ENCODE data around the gene KIAA2012.

DNA sequence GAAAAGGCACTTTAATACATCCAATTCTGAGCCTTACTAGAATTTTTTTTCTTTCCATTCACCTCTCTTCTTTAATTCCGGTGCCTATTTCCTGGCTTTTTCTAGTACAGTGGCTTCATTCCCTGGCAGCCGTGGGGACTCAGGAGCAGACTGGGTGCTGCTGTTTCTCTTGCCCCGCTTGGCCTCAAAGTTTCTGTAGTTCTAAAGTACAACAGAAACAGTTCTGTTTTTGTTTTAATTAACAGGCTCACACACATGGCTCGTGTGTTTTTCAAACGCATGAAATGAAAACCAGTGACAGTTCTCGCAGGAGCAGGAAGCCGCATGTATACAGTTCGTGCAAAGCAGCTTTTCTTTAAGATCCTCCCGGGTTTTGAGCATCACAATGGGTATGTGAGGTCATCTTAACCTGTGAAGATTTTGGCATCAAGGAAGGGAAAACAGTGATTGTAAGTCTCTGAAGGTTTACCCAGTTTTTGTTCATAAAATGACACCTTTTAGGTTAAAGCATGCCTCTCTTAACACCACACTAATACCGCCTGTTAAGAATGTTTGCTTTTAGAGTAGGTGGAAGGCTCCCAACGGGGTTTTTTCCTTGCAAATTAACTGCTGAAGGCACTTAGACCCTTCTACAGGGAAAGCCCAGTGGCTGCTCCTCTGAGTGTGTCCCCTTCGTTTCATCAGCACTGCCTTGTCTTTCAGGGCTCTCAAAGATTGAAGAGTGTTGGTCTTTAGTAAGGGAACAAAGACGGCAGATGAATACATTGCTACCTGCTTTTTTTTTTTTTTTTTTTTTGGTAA, 33.6 kb upstream of the KIAA2012 start:
- TF ChIP-seq, protein P1, sequence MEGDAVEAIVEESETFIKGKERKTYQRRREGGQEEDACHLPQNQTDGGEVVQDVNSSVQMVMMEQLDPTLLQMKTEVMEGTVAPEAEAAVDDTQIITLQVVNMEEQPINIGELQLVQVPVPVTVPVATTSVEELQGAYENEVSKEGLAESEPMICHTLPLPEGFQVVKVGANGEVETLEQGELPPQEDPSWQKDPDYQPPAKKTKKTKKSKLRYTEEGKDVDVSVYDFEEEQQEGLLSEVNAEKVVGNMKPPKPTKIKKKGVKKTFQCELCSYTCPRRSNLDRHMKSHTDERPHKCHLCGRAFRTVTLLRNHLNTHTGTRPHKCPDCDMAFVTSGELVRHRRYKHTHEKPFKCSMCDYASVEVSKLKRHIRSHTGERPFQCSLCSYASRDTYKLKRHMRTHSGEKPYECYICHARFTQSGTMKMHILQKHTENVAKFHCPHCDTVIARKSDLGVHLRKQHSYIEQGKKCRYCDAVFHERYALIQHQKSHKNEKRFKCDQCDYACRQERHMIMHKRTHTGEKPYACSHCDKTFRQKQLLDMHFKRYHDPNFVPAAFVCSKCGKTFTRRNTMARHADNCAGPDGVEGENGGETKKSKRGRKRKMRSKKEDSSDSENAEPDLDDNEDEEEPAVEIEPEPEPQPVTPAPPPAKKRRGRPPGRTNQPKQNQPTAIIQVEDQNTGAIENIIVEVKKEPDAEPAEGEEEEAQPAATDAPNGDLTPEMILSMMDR (optimal IDR thresholded peaks at IDR 0.05 in 1 of 3, IDR thresholded peaks at IDR 0.05 in 1 of 3, conservative IDR thresholded peaks at IDR 0.05 in 1 of 3; ENCODE audit: extremely low read depth in 1 of 3, insufficient read depth in 2 of 3, low read length in 3 of 3) = no peak
- TF ChIP-seq EZH2 (IDR thresholded peaks at IDR 0.05; ENCODE audit: low read length) = no peak
